ENCODE data around the gene CREG1.

Gene CREG1

GRCh38 chr1:167538657-167539056, 14.9 kb downstream of the CREG1 start:
- ChIA-PET CTCF (no interaction called here), POLR2A (ENCODE audit: low non-redundant PET) (no interaction called here)
- DNase-seq (ENCODE audit: low spot score) = no peak
- TF ChIP-seq CTCF (conservative IDR thresholded peaks at IDR 0.05; ENCODE audit: low read depth) = no peak
- no peak overlapping the region for H3K27ac ChIP-seq

- ChIA-PET CTCF (interaction anchor here (0.6 to 1.7 kb wide), 8 partner anchors 9 to 587 kb away, joined by 3 to 6 read pairs (median 4); no protein-coding TSS in a partner anchor), POLR2A (ENCODE audit: low non-redundant PET) (no interaction called here)
- peak; percentile 87 for DNase-seq (ENCODE audit: low spot score)
- peak; percentile 93 for TF ChIP-seq CTCF (conservative IDR thresholded peaks at IDR 0.05; ENCODE audit: low read depth)
- no peak overlapping the region for H3K27ac ChIP-seq
Observed at GRCh38 chr1:167533851-167534300, 19.7 kb downstream of the CREG1 start.

GRCh38 chr1:167532964-167533824, 20.4 kb downstream of the CREG1 start:
- no peak for DNase-seq (ENCODE audit: low spot score)
- POLR2A ChIA-PET (ENCODE audit: low non-redundant PET) = no interaction called here
- CTCF ChIA-PET = interaction anchor here (0.6 to 1.7 kb wide), 11 partner anchors 8 to 588 kb away, joined by 3 to 6 read pairs (median 4); no protein-coding TSS in a partner anchor
- no peak for TF ChIP-seq CTCF (conservative IDR thresholded peaks at IDR 0.05; ENCODE audit: low read depth)
- no peak overlapping the region for H3K27ac ChIP-seq

GRCh38 chr1:167532375-167532774, 21.2 kb downstream of the CREG1 start:
- no peak overlapping the region for H3K27ac ChIP-seq
- ChIA-PET CTCF (interaction anchor here (0.7 to 1.7 kb wide), 4 partner anchors 9 to 265 kb away, joined by 3 to 5 read pairs (median 3); no protein-coding TSS in a partner anchor), POLR2A (ENCODE audit: low non-redundant PET) (no interaction called here)
- TF ChIP-seq CTCF (conservative IDR thresholded peaks at IDR 0.05; ENCODE audit: low read depth) = no peak
- no peak for DNase-seq (ENCODE audit: low spot score)

GRCh38 chr1:167529829-167530474, 23.6 kb downstream of the CREG1 start:
- CTCF ChIA-PET = interaction anchor here (1.2 kb wide), 2 partner anchors 10 to 262 kb away, joined by 3 to 6 read pairs; no protein-coding TSS in a partner anchor
- TF ChIP-seq CTCF (conservative IDR thresholded peaks at IDR 0.05; ENCODE audit: low read depth) = no peak
- DNase-seq (ENCODE audit: low spot score) = no peak
- no peak overlapping the region for H3K27ac ChIP-seq
- POLR2A ChIA-PET (ENCODE audit: low non-redundant PET) = no interaction called here

GRCh38 chr1:167528057-167528728, 25.4 kb downstream of the CREG1 start:
- POLR2A ChIA-PET (ENCODE audit: low non-redundant PET) = no interaction called here
- DNase-seq (ENCODE audit: low spot score) = no peak
- H3K27ac ChIP-seq = no peak overlapping the region
- CTCF ChIA-PET = no interaction called here
- no peak for TF ChIP-seq CTCF (conservative IDR thresholded peaks at IDR 0.05; ENCODE audit: low read depth)

Data from RWPE1 (cell line).